Endothelial cell (in vitro differentiated cells): ENCODE results near the gene MYO18B. TPM values are rescaled to one million over a fixed set of nuclear protein-coding genes. Genes with fewer than 3 reads are reported as not detected.

ENCODE experiments used
- DNase-seq: peaks from one replicate; pipeline ENCODE4 v3.0.0; 2021; ENCODE audit warnings: low spot score
- H3K27ac Mint-ChIP-seq: one replicate; pipeline ENCODE4 v1.8.0; 2021; ENCODE audit warnings: mixed read lengths, inconsistent platforms; ENCODE audit not compliant: unreplicated experiment
- H3K27me3 Mint-ChIP-seq: one replicate; pipeline ENCODE4 v1.8.0; 2021; ENCODE audit warnings: mild to moderate bottlenecking, moderate library complexity, mixed read lengths, inconsistent platforms; ENCODE audit not compliant: unreplicated experiment
- H3K36me3 Mint-ChIP-seq: one replicate; pipeline ENCODE4 v1.8.0; 2021; ENCODE audit warnings: mild to moderate bottlenecking, low read depth, mixed read lengths, inconsistent platforms; ENCODE audit not compliant: unreplicated experiment
- H3K4me1 Mint-ChIP-seq: one replicate; pipeline ENCODE4 v1.8.0; 2021; ENCODE audit warnings: mild to moderate bottlenecking, mixed read lengths, inconsistent platforms; ENCODE audit not compliant: unreplicated experiment
- H3K4me3 Mint-ChIP-seq: one replicate; pipeline ENCODE4 v1.8.0; 2021; ENCODE audit warnings: mild to moderate bottlenecking, mixed read lengths, inconsistent platforms; ENCODE audit not compliant: unreplicated experiment
- H3K9me3 Mint-ChIP-seq: one replicate; pipeline ENCODE4 v1.8.0; 2021; ENCODE audit warnings: mixed read lengths, inconsistent platforms; ENCODE audit not compliant: unreplicated experiment
- total RNA-seq: library from RNA; stranded (reverse); fragmentation: NEBNext Ultra II Directional; extraction: Animal tissue kit (Norgen Biotek cat#: 25700); gene quantifications from one replicate; pipeline ENCODE4 v1.2.1, GENCODE V29; 2021; ENCODE audit not compliant: unreplicated experiment
- TF ChIP-seq, protein P1 (sequence below): fragments of 200-600 bp; sonication (generic); IDR thresholded peaks from one replicate; pipeline ENCODE4 v1.5.0; 2021; ENCODE audit warnings: antibody characterized with exemption; ENCODE audit not compliant: unreplicated experiment

The MYO18B gene
- total RNA-seq, 1 donor from 2014 or later, result not detected

DNA sequence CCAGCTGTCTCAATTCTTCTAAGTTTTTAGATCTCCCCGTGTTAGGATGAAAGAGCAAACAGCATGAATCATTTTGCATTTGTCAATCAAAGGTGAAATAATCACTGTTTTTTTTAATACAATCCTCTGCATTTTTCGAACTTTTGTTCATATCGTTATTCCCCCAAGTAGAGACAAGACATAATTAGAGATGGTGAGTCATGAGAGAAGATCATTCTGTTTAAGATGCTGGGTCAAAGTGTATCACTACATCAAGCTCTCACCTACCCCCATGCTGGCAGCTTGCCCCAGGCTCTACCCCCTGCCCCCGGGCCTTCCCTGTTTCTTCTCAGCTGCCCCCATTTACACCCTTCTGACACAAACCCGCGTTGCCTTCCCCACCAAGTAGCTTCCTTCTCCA, 30.5 kb upstream of the MYO18B start:
- H3K9me3 Mint-ChIP-seq, result no peaks in the 10 kb centered on the region
- H3K4me3 Mint-ChIP-seq, result no peak overlapping the region
- H3K36me3 Mint-ChIP-seq, result peaks cover 5% of the 10 kb centered on the region
- no peak for DNase-seq
- no peak overlapping the region for H3K27ac Mint-ChIP-seq
- H3K4me1 Mint-ChIP-seq, result peaks cover 4% of the 10 kb centered on the region
- TF ChIP-seq, protein P1, sequence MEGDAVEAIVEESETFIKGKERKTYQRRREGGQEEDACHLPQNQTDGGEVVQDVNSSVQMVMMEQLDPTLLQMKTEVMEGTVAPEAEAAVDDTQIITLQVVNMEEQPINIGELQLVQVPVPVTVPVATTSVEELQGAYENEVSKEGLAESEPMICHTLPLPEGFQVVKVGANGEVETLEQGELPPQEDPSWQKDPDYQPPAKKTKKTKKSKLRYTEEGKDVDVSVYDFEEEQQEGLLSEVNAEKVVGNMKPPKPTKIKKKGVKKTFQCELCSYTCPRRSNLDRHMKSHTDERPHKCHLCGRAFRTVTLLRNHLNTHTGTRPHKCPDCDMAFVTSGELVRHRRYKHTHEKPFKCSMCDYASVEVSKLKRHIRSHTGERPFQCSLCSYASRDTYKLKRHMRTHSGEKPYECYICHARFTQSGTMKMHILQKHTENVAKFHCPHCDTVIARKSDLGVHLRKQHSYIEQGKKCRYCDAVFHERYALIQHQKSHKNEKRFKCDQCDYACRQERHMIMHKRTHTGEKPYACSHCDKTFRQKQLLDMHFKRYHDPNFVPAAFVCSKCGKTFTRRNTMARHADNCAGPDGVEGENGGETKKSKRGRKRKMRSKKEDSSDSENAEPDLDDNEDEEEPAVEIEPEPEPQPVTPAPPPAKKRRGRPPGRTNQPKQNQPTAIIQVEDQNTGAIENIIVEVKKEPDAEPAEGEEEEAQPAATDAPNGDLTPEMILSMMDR, result no peak
- H3K27me3 Mint-ChIP-seq, result no peaks in the 10 kb centered on the region

DNA sequence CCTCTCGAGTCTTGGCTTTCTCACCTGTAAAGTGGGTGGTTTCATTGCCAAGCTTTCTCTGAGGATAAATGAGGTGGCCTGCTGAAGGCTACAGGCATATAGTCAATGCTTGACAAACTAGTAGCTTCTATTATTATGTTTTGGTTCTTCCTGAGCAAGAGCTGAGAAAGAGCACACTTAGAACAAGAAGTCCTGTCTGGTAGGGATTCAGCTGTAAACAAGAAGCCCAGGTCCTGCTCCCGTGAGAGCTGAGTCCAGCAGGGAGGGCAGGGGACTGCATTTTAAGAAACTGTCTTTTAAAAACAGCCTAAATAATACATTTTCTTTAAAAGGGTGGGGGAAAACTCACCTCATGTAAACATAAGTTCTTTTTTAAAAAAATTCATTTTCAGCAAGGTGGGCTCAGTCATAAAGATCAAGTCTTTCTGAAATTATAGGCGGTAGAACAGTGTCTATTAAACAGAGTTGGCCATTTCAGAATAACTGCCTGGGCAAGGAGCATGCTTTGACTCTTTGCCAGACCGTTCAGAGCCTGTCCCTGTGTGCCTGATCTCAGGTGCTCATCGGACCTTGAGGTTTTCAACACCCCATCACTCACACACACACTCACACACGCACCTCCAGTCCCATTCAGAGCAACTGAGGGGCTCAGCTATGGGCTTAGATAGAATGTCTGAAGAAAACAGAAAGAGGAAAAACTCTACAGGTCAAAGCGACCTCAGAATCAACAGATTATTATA, 29.2 kb upstream of the MYO18B start:
- H3K36me3 Mint-ChIP-seq, result no peaks in the 10 kb centered on the region
- DNase-seq, result no peak
- H3K4me1 Mint-ChIP-seq, result peaks cover 4% of the 10 kb centered on the region
- TF ChIP-seq, protein P1, result no peak
- H3K27me3 Mint-ChIP-seq, result no peaks in the 10 kb centered on the region
- H3K27ac Mint-ChIP-seq, result no peak overlapping the region
- H3K9me3 Mint-ChIP-seq, result no peaks in the 10 kb centered on the region
- no peak overlapping the region for H3K4me3 Mint-ChIP-seq

DNA sequence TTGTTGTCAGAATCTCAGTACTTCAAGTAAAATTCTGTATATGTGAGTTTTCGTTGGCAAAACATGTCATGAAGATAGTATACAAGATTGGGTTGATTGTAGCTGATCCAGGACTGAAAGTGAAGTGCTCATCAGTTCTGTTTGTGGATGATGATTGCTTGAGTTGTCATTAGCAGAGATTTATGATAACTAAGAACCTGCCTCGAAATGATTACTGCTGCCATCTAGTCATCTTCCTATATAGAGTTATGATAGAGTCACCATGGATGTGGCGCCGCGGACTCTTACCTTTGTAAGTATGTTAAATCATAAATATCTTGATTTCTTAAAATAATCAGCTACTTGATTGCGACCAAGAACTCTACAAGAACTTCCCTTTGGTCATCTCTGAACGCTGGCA, 27.9 kb upstream of the MYO18B start:
- H3K4me1 Mint-ChIP-seq, result peaks cover 4% of the 10 kb centered on the region
- TF ChIP-seq, protein P1, result no peak
- no peaks in the 10 kb centered on the region for H3K27me3 Mint-ChIP-seq
- H3K36me3 Mint-ChIP-seq, result no peaks in the 10 kb centered on the region
- H3K27ac Mint-ChIP-seq, result no peak overlapping the region
- no peak overlapping the region for H3K4me3 Mint-ChIP-seq
- DNase-seq, result no peak
- H3K9me3 Mint-ChIP-seq, result no peaks in the 10 kb centered on the region

DNA sequence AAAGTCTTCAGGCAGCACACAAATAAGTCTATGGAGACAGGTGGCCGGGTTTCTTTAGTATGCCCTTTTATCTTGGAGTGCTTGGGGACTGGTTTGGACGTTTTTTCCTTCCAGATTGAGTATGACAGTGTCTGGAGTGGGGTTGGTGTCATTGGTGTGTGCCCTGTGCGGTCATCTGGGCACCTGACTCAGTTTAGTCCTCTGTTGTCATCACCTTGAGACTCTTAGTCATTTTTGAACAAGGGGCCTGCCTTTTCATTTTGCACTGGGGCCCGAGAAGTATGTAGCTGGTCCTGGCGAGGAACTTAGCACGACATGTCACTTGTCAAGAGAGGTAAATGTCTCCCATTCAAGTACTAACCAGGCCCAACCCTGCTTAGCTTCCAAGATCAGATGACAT, 27.2 kb upstream of the MYO18B start:
- no peak for DNase-seq
- H3K36me3 Mint-ChIP-seq, result no peaks in the 10 kb centered on the region
- no peaks in the 10 kb centered on the region for H3K9me3 Mint-ChIP-seq
- TF ChIP-seq, protein P1, result no peak
- H3K4me3 Mint-ChIP-seq, result no peak overlapping the region
- no peaks in the 10 kb centered on the region for H3K27me3 Mint-ChIP-seq
- no peak overlapping the region for H3K27ac Mint-ChIP-seq
- peaks cover 4% of the 10 kb centered on the region for H3K4me1 Mint-ChIP-seq

DNA sequence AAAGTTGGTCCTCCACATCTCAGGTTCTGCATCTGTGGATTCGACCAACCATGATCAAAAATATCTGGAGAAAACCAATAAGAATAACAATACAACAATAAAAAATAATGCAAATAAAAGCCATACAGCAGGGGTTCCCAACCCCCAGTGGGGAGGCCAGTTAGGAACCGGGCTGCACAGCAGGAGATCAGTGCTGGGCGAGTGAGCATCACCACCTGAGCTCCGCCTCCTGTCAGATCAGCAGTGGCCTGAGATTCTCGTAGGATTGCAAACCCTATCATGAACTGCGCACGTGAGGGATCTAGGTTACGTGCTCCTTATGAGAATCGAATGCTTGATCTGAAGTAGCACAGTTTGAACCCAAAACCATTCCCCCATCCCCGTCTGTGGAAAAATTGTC, 25.4 kb upstream of the MYO18B start:
- H3K27me3 Mint-ChIP-seq, result no peaks in the 10 kb centered on the region
- TF ChIP-seq, protein P1, result no peak
- no peak for DNase-seq
- H3K9me3 Mint-ChIP-seq, result no peaks in the 10 kb centered on the region
- H3K27ac Mint-ChIP-seq, result no peak overlapping the region
- no peaks in the 10 kb centered on the region for H3K36me3 Mint-ChIP-seq
- no peaks in the 10 kb centered on the region for H3K4me1 Mint-ChIP-seq
- H3K4me3 Mint-ChIP-seq, result no peak overlapping the region
